Naive thymus-derived CD8-positive, alpha-beta T cell (primary cell): ENCODE measurements around the gene HSPH1. TPM values are rescaled to one million over a fixed set of nuclear protein-coding genes. Genes with fewer than 3 reads are reported as not detected.

Experiments
- ATAC-seq, 2 donors: fragments of 150-1000 bp; cut with Tn5 transposase in 1 of 2; sonication (Bioruptor Pico), chemical (Tn5 transposase) in 1 of 2; 1 replicate in 1 of 2; 2 replicates in 1 of 2; pipeline ENCODE4 v1.10.0; 2021; ENCODE audit warnings: mild to moderate bottlenecking in 2 of 2, moderate library complexity in 2 of 2
- POLR2A ChIA-PET: fragments of 350-600 bp; sonication (Branson Sonifier 250); formaldehyde crosslinking; loops from one replicate; lab custom pipeline; 2021; ENCODE audit warnings: antibody characterized with exemption; lab: Charles Lee
- DNase-seq, 10 donors: peaks; one replicate each; pipeline versions ENCODE4 v3.0.0 to v3.0.0-alpha.2; 2020 to 2022
- H3K27ac Mint-ChIP-seq, 10 donors: one replicate each; pipeline ENCODE4 v1.8.0; 2020 to 2022; ENCODE audit warnings: mild to moderate bottlenecking in 10 of 10, mixed read lengths in 10 of 10, moderate library complexity in 4 of 10, inconsistent platforms in 1 of 10
- H3K27me3 Mint-ChIP-seq, 5 donors: one replicate each; pipeline ENCODE4 v1.8.0; 2021 to 2022; ENCODE audit warnings: mixed read lengths in 5 of 5
- H3K36me3 Mint-ChIP-seq, 3 donors: one replicate each; pipeline ENCODE4 v1.8.0; 2020 to 2022; ENCODE audit warnings: mixed read lengths in 3 of 3, mild to moderate bottlenecking in 2 of 3, inconsistent platforms in 1 of 3
- H3K4me1 Mint-ChIP-seq, 4 donors: one replicate each; pipeline ENCODE4 v1.8.0; 2021 to 2022; ENCODE audit warnings: mixed read lengths in 4 of 4
- H3K4me3 Mint-ChIP-seq, 10 donors: one replicate each; pipeline ENCODE4 v1.8.0; 2020 to 2022; ENCODE audit warnings: mild to moderate bottlenecking in 10 of 10, mixed read lengths in 10 of 10, moderate library complexity in 6 of 10, inconsistent platforms in 1 of 10
- H3K9me3 Mint-ChIP-seq, 9 donors: one replicate each; pipeline ENCODE4 v1.8.0; 2020 to 2022; ENCODE audit warnings: mixed read lengths in 9 of 9, mild to moderate bottlenecking in 3 of 9, inconsistent platforms in 1 of 9, moderate library complexity in 1 of 9
- polyA plus RNA-seq, 3 donors: library from polyadenylated mRNA; unstranded; fragments of 300-500 nt; fragmentation: Illumina TruSeq; gene quantifications; one replicate each; pipeline ENCODE4 v1.2.3, GENCODE V29; 2021
- total RNA-seq, 8 experiments: library from RNA in 2 of 8; stranded (reverse) in 2 of 8; gene quantifications; one replicate each; pipeline ENCODE4 v1.2.3 and lab custom pipeline; 2021 to 2026

Gene HSPH1
- total and polyA plus RNA-seq, 5 experiments from 2014 or later, result 36.2 to 105 (median 66.8) TPM

DNA sequence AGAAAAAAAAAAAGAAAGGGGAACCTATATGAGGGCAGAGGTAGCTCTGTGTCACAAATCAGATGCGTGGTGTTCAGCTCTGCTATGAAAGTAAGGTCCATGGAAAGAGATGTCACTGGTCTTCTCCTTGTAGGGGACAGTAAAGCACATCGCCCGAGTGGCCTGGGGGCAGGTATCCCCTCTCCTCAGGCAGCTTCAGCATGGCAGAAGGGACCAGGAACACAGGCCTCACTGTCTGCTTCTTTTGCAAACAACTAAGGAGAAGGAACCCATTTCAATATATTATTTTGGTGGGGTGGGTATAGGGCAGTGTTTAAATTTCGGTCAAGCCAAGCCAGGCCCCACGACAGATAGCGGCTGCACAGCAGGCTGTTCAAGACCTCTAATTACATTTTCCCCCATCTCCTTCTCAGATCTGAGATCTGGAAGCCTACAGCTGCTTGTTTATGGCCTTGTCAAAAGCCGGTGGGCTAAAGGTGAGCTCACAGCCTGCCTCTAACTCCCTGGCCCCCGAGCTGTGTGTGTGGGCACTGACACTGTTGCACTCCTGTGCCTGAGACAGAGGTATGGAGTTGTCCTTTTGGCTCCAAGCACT is 72.8 kb downstream of the HSPH1 start:
- POLR2A ChIA-PET, result no interaction called here

More for the DNA sequence above, 72.8 kb downstream of the HSPH1 start:
- Mint-ChIP-seq H3K4me3 (no peak overlapping the region), H3K27me3 (peaks cover 9 to 20% (median 16%) of the 10 kb centered on the region in 5 donors), H3K27ac (no peak overlapping the region), H3K36me3 (no peaks in the 10 kb centered on the region), H3K9me3 (no peaks in the 10 kb centered on the region), H3K4me1 (peaks cover 0 to 7% (median 3%) of the 10 kb centered on the region in 4 donors)
- no peak for DNase-seq
- ATAC-seq, result no peak

Other genes with a start within 250 kb of the HSPH1 start
- gene TEX26, start 229.2 kb downstream of the HSPH1 start, total RNA-seq, result not detected
- not detected for gene TEX26, start 229.2 kb downstream of the HSPH1 start, polyA plus RNA-seq
- gene B3GLCT, start 38.1 kb upstream of the HSPH1 start, total RNA-seq, result 1 to 10 TPM; 6.5 to 6.9 TPM
- 1 to 10 TPM; 6.3 to 7.4 (median 7.2) TPM for gene B3GLCT, start 38.1 kb upstream of the HSPH1 start, polyA plus RNA-seq